Pons (tissue), 1 donor: ENCODE data around the gene TMEM121.

Experiments
- DNase-seq: peaks from one replicate; pipeline ENCODE4 v3.0.0-alpha.2; 2016; ENCODE audit warnings: low spot score

The TMEM121 gene

GRCh38 chr14:105498430-105499255 is 27.7 kb upstream of the TMEM121 start:
- DNase-seq, result peak; percentile 78

- peak; percentile 97 for DNase-seq
Measured at GRCh38 chr14:105499256-105500035, 26.9 kb upstream of the TMEM121 start.

- peak; percentile 42 for DNase-seq
Measured at GRCh38 chr14:105500036-105500725, 26.2 kb upstream of the TMEM121 start.

DNA sequence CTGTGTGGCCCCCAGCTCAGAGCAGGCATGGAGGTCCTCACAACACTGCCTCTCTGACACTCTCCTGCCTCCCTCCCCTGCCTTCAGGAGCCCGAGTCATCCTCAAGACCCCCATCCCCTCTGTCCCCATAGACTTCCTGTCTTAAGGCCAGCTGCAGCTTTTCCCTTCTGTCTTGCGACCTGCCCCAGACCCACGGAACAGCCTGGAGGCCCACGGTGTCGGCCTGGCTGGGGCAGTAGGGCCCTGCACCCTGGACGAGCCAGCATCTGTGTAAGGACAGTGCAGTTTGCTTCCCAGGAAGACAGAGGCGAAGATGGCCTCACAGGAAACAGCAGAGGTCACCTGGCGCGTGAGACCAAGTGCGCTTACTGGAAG is 25.7 kb upstream of the TMEM121 start:
- no peak for DNase-seq

GRCh38 chr14:105501504-105502291 is 24.7 kb upstream of the TMEM121 start:
- no peak for DNase-seq

DNA sequence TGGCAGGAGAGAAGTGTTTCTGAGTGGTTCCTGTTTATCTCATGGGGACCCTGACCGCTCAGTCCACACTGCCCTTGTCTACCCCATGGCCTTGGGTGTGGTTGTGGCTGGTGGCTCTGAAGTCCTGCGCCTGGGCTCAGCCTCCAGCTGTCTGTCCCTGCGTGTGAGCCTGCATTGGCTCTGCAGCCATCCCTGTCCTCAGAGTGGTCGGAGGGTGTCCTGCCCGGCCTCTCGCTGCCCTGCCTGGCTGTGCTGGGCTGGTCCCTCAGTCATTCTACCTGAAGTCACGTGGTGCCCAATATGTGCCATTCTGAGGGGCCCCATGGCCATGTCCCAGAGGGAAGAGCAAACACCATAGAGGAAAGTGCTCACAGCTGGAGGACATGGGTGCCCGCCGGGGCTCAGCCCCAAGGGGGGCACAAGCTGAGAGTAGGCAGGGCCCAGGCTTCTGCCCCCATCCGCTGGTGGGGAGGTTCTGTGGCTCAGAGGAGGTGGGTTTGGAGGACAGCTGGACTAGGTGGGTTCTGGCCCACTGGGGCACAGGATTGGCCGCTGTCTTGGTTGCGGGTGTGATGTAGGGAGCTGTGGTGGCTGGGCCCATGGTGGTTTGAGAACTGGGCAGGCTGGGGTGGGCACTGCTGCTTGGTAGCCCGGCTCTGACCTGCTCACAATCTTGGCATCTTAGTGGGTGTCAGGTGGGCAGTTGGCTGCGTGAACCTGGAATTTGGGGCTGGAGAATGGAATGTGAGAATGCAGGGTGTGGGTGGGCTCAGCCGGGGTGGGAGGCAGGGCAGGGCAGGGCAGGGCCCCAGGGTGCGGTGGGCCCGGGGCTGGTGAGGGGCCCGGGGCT is 23.7 kb upstream of the TMEM121 start:
- no peak for DNase-seq

GRCh38 chr14:105503296-105503640 is 23.1 kb upstream of the TMEM121 start:
- no peak for DNase-seq

GRCh38 chr14:105503935-105504692 is 22.3 kb upstream of the TMEM121 start:
- DNase-seq, result no peak

DNA sequence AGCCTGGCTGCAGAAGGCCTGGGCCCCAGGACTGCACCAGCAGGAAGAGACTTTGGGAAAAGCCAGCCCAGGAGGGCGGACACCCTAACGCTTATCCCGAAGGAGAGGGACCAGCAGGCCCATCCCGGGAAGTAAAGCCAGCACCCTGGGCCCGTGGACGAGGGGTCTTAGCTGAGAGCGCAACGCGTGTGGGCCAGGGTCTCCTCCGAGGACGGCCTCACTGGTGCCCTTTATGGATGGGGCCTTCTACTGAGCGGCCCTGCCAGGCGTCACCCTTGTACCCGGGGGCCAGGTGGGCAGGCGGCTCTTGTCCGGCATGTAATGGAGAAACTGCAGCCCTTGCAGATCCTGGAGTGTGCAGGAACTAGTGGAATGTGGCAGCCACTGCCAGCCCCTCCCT is 21.3 kb upstream of the TMEM121 start:
- no peak for DNase-seq

DNA sequence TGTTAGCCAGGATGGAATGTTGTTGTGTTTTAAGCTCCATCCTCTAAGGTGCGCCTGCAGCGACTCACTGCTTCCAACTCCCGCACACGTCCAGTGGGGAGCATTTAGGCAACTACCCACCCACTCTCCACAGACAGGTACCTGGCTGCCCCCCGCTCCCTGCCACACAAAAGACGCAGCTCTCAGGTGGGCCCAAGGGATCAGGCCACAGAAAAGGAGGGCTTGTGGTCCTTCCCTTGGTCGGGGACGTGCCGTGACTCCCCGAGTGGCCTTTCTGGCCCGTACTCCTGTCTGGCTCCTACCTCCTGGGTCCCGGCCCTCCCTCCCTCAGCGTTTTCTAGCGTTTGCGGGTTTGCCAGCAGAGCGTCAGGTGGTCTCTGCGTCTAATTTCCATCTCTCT is 19.1 kb upstream of the TMEM121 start:
- no peak for DNase-seq

- no peak for DNase-seq
Measured at GRCh38 chr14:105508069-105508468, 18.3 kb upstream of the TMEM121 start.

- DNase-seq, result no peak
Measured at GRCh38 chr14:105508601-105509000, 17.8 kb upstream of the TMEM121 start.

GRCh38 chr14:105517096-105517495 is 9.3 kb upstream of the TMEM121 start:
- DNase-seq, result no peak

GRCh38 chr14:105519946-105520698 is 6.3 kb upstream of the TMEM121 start:
- DNase-seq, result no peak

GRCh38 chr14:105525326-105525725 is 1.1 kb upstream of the TMEM121 start:
- DNase-seq, result no peak

DNA sequence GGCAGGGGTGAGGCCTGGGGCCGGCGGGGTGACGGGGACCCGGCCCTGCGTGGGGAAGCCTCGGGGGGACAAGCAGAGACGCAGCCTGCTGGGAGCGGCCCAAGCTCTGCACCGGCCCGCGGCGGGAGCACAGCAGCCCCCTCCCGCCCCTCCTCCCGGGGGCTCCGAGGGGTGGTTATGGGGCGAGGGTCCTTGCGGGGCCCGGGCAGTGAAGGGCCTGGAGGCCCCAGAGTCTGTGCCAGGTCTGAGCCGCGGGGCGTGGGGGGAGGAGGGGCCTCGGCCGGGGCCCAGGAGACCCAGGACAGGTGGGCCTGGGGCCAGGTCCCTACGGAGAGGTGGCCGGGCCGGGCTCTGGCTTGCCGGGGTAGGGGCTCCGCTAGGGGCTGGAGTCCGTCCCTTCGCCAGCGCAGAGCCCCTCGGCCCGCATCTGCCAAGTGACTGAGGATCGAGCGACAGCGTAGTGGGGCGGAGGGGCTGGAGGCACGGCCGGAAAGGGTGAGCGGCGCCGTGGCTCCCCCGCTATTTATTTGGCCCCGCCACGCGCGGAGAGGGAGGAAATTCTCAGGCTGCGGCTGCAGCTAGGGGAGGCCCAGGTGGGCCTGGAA is 495 bp downstream of the TMEM121 start:
- DNase-seq, result no peak

- DNase-seq, result no peak
Measured at GRCh38 chr14:105527381-105527825, 1.0 kb downstream of the TMEM121 start.

GRCh38 chr14:105527826-105528585 is 1.6 kb downstream of the TMEM121 start:
- peak; percentile 56 for DNase-seq
